ENCODE measurements around the gene KLF16.
A peak's percentile ranks its signal among the peaks of the same experiment; 100 is the strongest.

Gene KLF16

DNA sequence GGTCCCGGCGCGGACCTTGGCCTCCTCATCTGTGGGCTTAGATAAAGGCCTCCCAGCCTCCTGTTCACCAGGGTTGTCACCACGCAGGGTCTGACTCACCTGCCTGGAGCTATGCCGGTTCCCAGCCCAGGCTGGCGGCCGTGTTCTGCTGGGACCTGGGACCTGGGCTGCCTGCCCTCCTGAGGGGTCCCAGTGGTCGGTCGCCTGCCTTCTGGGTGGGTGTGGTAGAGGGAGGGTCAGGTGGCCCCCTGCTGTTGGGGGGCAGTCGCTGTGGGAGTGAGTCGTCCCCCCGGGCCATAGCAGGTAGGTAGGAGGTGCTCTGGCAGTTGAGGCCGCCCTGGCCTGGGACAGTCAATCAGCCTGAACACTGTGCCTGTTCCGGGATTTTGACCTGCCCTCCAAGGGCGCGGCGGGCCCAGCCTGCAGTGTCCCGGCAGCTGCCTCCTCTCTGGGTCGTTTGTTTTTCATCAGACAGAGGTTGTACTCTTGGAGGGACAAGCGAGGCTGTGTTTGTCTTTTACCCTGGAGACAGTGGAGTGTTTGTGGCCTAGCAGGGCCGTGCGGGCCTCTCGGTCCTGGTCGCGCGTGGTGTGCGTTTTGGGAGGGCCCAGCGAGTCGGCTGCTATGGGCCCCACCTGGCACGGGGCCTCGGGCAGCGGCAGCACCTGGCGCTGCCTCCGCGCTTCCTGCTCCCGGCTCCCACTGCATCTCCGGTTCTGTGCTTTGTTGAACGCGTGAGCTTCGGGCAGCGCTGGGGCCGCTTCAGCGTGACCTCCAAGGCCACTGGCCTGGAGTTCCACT lies 44.4 kb upstream of the KLF16 start:
- no peak for DNase-seq (ENCODE audit: low spot score)
- TF ChIP-seq, protein P1, sequence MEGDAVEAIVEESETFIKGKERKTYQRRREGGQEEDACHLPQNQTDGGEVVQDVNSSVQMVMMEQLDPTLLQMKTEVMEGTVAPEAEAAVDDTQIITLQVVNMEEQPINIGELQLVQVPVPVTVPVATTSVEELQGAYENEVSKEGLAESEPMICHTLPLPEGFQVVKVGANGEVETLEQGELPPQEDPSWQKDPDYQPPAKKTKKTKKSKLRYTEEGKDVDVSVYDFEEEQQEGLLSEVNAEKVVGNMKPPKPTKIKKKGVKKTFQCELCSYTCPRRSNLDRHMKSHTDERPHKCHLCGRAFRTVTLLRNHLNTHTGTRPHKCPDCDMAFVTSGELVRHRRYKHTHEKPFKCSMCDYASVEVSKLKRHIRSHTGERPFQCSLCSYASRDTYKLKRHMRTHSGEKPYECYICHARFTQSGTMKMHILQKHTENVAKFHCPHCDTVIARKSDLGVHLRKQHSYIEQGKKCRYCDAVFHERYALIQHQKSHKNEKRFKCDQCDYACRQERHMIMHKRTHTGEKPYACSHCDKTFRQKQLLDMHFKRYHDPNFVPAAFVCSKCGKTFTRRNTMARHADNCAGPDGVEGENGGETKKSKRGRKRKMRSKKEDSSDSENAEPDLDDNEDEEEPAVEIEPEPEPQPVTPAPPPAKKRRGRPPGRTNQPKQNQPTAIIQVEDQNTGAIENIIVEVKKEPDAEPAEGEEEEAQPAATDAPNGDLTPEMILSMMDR (IDR thresholded peaks at IDR 0.05; ENCODE audit: extremely low read depth, missing control alignments) = no peak

DNA sequence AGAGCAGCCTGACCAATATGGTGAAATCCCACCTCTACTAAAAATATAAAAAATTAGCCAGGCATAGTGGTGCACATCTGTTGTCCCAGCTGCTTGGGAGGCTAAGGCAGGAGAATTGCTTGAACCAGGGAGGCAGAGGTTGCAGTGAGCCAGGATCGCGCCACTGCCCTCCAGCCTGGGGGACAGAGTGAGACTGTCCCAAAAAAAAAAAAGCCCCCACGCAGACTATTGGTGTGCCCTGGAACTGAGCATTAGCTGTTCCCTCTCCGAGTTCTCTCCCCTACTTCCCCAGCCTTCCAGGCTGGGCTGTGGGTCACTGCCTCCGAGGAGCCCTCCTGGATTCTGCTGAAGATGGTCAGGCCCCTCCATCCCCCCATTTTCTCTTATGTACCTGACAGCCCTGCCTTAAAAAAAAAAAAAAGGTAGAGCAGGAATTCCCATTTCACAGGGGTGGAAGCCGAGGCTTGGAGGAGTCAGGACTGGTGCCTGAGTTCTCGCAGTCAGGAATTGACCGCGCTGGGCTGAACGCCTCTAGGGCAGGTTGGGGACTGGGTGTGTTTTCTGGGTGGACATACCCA lies 43.7 kb upstream of the KLF16 start:
- TF ChIP-seq, protein P1 (IDR thresholded peaks at IDR 0.05; ENCODE audit: extremely low read depth, missing control alignments) = no peak

DNA sequence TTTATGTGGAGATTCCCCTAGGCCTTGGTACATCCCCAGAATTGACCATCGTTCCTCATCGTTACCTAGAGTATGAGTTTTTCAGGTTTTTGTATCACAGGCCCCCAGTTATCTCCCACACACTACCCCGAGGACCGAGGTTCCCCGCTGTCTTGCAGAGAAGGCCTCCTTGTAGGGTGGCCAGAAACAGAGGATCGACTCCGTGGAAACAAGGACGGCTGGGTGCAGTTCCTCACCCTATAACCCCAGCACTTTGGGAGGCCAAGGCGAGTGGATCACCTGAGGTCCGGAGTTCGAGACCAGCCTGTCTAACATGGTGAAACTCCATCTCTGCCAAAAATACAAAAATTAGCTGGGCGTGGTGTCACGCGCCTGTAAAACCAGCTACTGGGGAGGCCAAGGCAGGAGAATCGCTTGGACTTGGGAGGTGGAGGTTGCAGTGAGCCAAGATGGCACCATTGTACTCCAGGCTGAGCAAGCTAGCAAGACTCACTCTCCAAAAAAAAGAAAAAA lies 42.5 kb upstream of the KLF16 start:
- DNase-seq (ENCODE audit: low spot score) = no peak
- TF ChIP-seq, protein P1 (IDR thresholded peaks at IDR 0.05; ENCODE audit: extremely low read depth, missing control alignments) = no peak

More for the DNA sequence above, 43.7 kb upstream of the KLF16 start:
- DNase-seq (ENCODE audit: low spot score) = no peak

DNA sequence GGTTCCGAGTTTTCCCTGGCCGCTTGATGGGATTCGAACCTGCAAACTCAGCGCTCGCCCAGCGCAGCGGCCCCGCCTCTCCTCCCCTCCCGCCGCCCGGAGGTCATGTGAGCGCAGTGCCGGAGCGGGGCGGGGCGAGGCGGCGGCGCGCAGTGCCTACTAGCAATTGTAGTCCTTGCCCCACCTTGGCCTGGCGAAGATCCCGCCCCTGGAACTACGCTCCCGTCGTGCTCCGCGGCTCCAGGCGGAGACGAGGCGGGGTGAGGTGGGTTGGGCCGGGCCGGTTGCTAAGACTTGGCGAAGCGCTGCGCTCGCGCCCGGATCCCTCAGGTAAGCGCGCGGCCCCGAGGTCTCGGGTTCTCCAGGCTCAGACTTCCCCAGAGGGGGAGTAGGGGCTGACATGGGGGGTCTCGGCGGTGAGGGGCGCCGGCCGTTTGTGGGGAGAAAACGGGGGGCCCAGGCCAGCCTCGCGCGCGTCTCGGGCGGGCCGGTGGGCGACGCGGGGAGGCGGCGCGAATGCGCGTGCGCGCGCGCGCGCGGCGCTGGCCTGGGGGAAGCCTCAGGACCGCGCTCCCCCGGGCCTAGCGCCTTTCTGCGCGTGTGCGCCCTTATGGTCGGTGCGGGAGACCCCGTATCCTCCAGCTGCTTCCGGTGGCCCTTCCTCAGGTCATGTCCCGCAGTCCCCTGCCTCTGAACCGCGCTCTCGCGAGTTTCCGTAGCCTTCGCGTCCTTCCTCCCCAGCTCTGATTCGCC lies 41.9 kb upstream of the KLF16 start, which contains the start of the genes ADAT3 and SCAMP4:
Gene ADAT3, plus strand, starts transcription at position 290 of the 753 bp plus-strand sequence. CDS start 6,649 bp downstream, outside the sequence.
Gene SCAMP4, plus strand, starts transcription at position 290 of the 753 bp plus-strand sequence. CDS start 9,621 bp downstream, outside the sequence.
- TF ChIP-seq, protein P1 (IDR thresholded peaks at IDR 0.05; ENCODE audit: extremely low read depth, missing control alignments) = no peak
- DNase-seq (ENCODE audit: low spot score) = peak; percentile 98

DNA sequence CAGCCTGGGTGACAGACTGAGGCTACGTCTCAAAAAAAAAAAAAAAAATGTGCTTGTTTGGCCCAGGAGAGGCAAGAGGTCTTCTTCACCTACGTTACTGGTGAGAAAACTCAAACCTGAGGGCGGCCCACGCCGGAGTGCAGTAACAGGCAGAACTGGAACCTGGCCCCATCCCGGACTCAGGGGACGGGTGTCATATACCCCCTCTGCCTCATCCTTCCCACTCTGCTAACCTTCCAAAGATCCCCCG lies 41.4 kb upstream of the KLF16 start:
- no peak for DNase-seq (ENCODE audit: low spot score)
- TF ChIP-seq, protein P1 (IDR thresholded peaks at IDR 0.05; ENCODE audit: extremely low read depth, missing control alignments) = no peak

DNA sequence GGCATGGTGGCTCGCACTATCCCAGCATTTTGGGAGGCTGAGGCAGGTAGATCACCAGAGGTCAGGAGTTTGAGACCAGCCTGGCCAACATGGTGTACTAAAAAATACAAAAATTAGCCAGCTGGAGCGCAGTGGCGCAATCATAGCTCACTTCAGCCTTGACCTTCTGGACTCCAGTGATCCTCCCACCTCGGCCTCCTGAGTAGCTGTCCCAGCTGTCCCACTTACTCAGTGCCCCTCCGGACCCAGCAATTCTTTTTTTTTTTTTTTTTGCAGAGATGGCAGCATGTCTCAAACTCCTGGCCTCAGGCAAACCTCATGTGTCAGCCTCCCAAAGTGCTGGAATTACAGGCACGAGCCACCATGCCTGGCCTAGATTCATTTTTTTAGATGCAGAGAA lies 39.5 kb upstream of the KLF16 start:
- TF ChIP-seq, protein P1 (IDR thresholded peaks at IDR 0.05; ENCODE audit: extremely low read depth, missing control alignments) = no peak
- DNase-seq (ENCODE audit: low spot score) = no peak
